GM21723 (cell line): ENCODE measurements around the gene ATP8B1.
A peak's percentile ranks its signal among the peaks of the same experiment; 100 is the strongest.
"Not testable (repeated sequence)": the region's sequence is repeated elsewhere in the genome, so short reads cannot be mapped to it uniquely, and the experiment has no call there.

Source experiments
- ATAC-seq: cut with Tn5 transposase; IDR thresholded peaks from one replicate; pipeline ENCODE4 v1.9.1; 2021; ENCODE audit warnings: mild to moderate bottlenecking, moderate library complexity; ENCODE audit not compliant: unreplicated experiment

The ATP8B1 gene

DNA sequence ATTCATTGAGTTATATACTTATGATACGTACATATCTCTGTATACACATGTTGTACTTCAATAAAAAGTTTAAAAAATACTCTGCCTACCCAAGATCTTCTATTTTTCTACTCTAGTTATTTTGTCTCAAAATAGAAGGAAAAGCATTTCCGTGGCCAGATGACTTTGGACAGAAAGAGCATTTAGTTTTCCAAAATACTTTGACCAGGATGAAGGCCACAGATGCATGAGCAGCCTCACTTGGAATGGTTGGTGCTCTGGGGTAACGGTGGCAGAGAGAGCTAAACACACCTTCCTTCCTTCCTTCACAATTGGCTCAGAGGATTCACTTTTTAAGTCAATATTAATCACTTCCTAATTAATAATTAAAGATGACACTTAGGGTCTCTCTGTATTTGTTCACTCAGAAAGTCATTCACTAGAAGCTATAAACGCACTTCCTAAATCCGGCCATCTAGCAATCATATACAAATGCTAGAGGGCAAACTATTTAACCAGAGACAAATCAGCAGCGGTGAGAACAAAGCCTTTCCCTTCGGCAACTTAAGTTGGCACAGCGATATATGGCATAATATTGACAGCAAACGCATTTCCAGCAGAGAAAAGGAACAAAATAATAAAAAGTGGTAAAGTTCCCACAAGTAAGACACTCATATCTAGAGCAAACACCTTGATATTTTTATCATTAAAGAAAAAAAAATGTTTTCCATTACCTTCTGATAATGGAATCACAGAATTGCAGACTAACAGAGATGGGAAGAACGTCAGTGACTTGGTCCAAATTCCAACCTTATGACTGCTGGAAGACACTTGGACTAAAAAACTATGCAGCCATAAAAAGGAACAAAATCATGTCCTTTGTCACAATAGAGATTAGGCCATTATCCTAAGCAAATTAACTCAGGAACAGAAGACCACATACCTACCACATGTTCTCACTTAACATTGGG lies 125.6 kb downstream of the ATP8B1 start:
- ATAC-seq: no peak

DNA sequence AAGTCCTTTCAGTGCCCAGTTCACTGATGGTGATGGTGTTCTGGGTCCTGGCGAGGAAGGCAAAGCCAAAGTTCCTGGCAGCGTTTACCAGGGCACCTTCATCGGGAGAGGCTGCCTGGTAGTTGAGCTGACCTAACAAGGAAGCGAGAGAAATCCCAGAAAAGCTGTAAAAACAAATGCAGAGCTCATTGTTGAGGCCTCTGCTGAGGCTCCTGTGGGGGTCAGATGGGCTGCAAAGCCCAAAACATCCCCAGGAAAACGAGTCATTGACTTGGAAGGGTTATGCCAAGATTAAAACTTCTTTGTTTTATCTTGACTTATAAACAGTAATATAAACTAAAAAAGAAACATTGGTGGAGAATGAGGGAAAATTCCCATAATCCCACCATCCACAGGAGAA lies 128.2 kb downstream of the ATP8B1 start:
- ATAC-seq: no peak

DNA sequence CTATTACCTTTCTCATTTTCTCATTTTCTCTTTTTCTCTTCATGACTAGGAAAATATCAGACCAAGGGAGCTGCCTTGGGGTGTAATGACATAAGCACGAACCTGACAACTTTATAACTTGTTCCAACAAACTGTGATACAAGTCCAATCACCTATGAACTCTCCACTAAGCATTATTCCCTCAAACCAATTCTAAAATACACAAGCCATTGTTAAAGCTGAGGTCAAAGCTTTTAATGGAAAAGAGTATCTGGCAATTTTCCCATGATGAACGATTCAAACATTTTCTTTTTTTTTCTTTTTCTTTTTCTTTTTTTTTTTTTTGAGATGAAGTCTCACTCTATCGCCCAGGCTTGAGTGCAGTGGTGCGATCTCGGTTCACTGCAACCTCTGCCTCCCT lies 133.1 kb downstream of the ATP8B1 start:
- ATAC-seq: no peak

DNA sequence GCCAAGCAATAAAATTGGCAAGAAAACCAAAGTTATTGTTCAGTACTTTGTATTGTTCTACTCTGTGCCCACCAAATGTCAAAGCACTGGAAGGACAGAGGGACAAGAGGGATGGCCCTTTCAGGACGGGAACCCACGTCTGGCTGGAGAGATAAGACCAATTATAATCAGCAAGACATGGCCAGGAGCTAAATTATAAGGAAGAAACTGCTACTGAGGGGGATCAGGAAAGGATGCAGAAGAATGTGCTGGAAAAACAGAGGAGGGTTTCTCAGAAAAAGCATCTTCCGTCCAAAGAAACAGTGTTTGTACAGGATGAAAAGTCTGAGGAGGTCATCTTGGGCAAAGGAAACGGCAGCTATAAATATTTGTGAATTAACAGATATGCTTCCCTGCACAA lies 135.1 kb downstream of the ATP8B1 start:
- no peak for ATAC-seq

DNA sequence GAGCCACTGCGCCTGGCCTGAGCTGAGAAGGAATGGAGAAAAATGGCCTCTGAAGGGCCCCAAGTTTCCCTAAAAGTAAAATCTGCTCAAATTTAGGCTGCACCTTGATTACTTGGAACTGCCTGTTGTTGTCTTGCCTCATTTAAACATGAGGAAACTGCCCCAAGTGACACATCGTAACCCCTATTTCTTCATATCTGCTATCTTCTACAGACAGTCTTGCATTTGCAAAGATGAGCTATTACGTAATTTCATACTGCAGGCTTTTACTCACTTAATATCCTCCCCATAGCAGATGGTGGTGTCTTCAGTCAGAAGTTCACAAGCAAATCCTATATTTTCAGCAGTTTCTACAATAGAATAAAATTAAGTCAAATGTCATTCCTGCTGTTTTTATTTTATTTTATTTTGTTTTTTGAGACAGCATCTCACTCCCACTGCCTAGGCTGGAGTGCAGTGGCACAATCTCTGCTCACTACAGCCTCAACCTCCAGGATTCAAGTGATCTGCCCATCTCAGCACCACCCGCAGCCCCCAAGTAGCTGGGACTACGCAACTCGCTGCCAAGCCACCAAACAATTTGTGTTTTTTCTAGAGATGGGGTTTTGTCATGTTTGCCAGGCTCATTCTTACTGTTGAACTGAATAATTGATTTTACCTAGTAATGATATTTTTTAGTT lies 136.2 kb downstream of the ATP8B1 start:
- no peak for ATAC-seq

DNA sequence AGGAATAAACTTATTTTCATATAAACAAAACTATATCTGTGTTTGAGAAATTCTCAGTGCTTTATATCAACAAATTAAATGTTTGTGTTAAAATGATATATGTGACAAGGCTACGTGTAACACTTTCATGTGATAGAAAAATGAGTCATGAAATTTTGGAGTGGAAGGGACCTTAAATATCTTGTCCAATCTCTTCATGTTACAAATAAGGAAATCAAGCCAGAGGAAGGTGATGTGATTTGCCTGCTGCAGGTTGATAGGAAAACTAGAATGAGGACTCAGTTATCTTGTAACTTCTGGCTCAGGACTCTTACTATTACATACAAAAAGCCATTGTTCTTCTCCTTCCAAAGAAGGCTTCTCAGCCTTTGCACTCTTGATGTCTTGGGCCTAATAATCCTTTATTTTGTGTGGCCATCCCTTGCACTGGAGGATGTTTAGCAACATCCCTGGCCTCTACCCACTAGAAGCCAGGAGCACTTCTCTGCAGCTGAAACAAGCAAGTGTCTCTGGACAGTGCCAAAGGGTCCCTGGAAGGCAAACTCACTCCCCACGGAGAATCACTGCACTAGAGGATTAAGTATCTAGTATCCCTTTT lies 138.4 kb downstream of the ATP8B1 start:
- no peak for ATAC-seq

DNA sequence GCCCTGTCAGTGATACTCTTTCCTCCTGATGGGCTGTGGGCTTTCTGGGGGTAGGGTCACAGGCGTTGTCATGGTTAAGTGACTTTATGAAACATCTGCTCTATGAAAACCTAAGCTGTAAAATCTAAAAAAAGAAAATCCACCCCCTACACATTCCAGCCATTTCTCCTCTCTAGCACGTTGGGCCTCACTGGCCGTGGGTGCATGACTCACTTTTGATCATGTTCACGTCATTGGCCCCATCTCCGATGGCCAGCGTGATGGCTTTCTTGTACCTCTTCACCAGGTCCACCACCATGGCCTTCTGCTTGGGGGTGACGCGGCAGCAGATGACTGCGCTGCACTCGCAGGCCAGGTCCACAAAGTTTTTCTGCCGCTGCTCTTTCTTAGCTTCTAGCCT lies 142.2 kb downstream of the ATP8B1 start:
- no peak for ATAC-seq

DNA sequence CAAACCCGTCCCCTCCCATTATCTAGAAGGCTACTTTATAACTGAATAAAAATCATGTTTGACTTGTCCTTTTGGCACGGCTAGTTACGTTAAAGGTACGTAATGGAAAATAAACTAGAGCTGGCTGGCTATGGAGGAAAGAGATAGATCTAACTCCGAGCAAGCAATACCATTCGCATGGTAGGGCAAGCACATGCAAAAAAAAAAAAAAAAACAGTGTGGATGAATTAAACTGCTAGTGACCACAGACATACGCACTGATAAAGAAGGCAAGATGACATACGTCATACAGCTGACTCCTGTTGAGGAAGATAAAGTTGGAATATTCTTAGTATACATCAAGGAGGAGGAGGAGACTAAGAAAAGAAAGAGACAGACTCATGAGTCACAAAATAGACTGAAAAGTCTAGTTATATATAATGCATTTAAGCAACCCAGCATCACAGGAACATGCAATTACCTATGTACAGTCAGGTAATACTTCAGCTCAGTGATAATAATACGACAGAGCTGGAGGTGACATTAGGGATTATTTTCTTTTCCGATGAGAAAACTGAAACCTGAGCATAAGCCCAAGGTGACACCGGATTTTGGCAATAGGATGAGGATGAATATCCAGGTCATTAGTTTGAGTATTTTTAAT lies 143.5 kb downstream of the ATP8B1 start:
- ATAC-seq: no peak

DNA sequence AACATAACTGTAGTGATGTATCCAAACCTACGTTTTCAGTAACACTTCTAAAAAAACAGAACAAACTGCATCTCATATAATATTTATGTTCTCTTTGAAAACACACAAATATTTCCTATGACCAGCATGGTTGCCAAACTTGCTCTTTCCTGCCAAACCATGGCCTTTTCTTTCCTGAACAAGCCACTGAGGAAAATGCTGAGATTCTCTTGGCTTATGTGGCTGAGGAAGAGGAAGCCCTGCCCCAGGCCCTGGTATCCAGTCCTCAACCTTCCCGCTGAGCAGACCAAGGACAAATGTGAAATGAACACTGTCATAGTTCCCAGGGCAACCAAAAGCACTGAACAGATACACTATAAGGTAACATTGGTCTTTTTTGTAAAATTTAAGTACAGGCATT lies 145.6 kb downstream of the ATP8B1 start:
- no peak for ATAC-seq

DNA sequence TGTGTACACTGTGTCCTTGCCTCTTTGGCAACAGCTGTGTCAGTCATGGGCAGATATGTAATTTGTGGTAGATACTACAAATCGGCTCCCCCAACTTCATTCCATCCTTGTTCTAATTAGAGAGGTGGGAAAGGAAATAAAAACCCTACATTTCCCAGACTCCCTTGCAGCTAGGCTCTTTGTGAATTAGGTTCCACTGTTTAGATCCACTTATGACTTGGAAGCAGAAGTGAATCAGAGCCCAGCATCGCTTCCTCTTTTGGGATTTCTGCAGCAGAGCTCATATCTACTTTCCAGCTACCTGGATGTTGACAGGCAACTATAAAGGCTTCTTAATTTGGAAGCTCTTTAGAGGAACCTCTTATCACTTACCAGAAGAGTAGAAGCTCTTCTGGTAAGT lies 147.4 kb downstream of the ATP8B1 start:
- ATAC-seq: no peak

DNA sequence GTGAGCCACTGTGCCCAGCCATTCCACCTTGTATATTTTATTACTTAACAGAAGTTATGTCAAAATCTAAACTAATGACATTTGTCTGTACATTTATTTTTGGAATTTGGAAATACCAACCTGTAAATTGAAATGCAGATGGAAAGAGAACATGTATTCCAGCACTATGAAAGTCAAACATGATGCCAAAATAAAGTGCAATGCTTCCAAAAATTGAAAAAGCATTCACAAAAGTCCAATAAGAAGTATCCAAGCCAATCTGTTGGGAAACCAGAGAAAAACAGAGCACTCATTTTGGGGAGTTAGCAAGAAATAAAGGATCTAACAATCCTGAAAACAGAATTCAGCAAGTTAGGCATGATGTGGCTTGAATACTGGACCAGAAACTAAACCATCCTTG lies 151.2 kb downstream of the ATP8B1 start:
- ATAC-seq: no peak

DNA sequence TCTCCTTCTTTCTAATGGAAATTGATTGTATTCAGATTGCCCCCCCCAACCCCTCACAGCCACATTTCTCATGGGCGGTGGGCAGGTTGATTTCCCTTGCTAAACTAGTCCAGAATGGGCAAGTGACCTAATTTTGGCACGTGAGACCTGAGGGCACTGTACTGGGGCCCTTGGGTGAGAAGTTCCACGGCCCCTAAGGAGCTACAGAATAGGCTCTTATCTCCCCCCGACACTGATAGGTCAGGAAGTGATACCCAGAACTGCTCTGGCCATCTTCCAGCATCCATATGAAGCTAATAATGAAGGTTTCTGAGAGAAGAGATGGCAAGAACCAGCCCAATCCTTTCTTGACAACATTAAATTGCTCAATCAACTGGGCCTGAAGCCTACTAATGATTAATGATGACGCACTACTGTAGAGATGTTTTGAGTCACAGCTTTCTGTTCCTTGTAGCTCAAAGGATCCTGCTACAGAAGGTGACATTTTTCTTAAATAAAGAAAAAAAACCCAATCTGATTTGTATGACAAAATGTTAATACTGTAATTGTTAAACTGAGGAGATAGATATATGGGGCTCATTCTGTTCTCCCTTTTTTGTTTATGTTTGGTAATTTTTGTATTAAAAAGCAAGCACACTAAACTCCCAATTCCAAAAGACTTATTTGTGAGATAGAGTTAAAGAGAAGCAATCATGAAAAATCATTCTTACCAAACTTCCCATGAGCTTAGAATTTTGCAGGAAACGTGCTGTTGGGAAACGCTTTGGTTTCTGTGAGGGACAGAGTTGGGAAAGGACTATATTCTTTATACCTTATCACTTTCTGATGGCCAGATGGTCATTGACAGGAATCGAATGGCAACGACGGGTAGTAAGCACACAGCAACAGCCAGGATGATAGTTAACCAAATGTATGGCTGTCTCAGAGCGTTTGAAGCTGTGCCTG lies 153.3 kb downstream of the ATP8B1 start:
- peak; percentile 92 for ATAC-seq

DNA sequence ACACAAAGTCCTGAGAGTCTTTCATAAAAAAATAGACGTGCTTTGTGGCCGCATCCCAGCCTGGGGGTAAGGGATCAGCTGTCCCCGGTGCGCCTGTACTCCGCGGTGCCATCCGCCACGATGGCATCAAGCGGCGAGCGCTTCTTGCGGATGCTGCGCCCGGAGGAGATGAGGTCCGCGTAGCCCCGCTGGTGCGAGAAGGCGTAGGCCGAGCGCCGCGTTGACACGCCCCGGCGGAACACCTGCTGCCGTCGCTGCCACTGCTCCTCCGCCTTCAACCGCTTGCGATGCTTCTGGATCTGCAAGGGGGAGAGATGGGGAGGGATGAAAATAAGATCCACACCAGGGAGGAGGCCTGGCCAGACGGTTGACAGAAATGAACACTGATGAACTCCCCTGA lies 154.7 kb downstream of the ATP8B1 start:
- no peak for ATAC-seq

DNA sequence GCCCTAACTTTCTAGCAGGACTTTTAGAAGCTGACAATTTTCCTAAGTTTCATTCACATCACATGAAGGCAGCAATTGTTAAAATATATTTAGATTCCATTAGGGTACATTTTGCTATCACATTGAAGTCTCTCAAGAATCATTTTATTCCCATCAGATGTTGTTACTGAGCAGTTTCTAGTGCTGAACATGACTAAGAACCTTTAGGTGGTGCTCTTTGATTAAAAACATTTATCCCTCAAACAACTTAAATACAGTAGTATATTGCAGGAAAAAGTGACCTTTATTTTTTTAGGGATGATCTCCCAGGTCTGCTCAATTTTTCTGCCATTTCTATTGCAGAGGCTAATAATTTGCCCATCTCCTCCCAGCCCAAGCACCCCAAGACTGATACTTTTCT lies 158.6 kb downstream of the ATP8B1 start:
- ATAC-seq: no peak

DNA sequence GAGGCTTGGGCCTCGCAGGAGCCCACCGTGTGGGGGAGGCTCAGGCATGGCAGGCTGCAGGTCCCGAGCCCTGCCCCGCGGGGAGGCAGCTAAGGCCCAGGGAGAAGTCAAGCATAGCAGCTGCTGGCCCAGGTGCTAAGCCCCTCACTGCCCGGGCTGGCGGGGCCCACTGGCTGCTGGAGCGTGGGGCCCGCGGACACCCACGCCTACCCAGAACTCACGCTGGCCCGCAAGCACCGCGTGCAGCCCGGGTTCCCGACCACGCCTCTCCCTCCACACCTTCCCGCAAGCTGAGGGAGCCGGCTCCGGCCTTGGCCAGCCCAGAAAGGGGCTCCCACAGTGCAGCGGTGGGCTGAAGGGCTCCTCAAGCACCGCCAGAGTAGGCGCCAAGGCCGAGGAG lies 159.4 kb downstream of the ATP8B1 start:
- not testable (repeated sequence) for ATAC-seq

DNA sequence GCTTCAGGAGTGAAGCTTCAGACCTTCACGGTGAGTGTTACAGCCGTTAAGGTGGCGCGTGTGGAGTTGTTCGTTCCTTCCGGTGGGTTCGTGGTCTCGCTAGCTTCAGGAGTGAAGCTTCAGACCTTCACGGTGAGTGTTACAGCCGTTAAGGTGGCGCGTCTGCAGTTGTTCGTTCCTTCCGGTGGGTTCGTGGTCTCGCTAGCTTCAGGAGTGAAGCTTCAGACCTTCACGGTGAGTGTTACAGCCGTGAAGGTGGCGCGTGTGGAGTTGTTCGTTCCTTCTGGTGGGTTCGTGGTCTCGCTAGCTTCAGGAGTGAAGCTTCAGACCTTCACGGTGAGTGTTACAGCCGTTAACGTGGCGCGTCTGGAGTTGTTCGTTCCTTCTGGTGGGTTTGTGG lies 160.7 kb downstream of the ATP8B1 start:
- not testable (repeated sequence) for ATAC-seq

DNA sequence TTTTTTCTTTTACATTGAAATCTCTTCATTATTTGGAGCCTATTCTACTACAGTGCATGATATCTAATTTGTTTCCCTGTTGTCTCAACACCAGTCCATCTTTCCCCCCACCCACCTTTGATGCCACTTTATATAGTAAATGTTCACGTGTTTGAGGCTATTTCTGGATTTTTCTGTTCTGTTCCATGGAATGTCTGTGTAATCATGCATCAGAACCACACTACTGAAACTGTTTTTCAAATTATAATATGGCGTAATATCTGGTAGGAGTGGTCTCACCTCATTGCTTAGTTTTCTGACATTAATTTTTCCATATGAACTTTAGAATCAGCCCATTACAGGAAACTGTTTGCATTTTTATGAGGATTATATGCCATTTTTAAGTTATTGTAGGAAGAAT lies 162.4 kb downstream of the ATP8B1 start:
- ATAC-seq: no peak

DNA sequence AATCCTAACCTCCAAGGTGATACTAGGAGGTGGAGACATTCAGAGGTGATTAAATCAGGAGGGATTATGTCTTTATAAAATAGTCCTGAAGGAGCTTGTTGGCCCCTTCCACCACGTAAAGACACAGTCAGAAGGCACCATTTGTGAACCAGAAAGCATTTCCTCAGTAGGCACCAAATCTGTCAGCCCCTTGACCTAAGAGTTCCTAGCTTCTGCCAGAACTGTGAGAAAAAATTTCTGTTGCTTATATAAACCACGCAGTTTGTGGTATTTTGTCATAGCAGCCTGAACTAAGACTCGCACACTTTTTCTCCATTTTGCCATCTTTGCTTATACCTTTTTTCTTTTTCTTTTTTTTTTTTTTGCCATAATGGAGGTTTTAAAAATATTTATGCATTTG lies 162.9 kb downstream of the ATP8B1 start:
- no peak for ATAC-seq

DNA sequence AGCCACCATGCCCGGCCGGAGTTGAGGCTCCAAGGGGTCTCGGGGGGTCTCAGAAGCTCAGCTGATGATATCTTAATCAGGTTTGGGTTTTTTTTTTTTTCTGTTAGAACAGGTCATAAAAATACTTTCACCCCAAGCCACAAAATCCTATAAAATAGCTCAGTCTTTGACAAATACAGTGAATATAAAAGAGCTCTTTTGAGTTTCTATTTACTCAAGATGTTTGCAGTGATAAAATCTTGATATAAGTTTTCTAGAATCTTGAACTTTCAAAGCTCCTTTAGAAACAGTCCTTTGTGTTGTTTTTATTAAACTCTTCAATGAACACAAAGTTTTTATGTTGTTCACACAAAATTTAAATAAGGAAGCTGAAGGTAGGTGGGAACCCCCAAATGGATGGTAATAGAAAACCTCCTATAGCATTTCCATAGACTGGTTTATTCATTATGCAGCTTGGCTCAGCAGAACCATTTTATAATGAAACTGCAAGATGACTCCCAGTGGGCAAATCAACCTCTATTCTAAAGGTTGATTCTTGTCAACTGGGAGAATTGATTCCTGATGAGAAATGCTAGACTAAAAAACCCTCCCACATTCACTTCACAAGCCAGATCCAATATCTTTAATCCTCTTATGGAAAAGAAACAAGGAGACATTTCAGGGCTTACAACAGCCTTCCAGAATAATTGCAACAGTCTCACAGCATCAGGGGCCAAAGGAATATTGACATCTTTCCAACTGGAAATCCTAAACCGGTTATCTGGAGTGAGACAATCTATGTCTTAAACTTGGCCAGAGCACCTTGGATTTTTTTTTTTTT lies 167.9 kb downstream of the ATP8B1 start:
- ATAC-seq: no peak
